Pons (tissue), 1 donor: ENCODE data around the gene KRT79.

Experiments
- DNase-seq: peaks from one replicate; pipeline ENCODE4 v3.0.0-alpha.2; 2016; ENCODE audit warnings: low spot score

The KRT79 gene

GRCh38 chr12:52834727-52835001, 553 bp upstream of the KRT79 start:
- no peak for DNase-seq

- no peak for DNase-seq
These were observed 866 bp downstream of the KRT79 start for GRCh38 chr12:52832985-52833905.

GRCh38 chr12:52832451-52832850, 1.7 kb downstream of the KRT79 start:
- DNase-seq: no peak

GRCh38 chr12:52831251-52831650, 2.9 kb downstream of the KRT79 start:
- no peak for DNase-seq

- DNase-seq: no peak
These were observed 3.9 kb downstream of the KRT79 start for GRCh38 chr12:52829986-52830770.

GRCh38 chr12:52828591-52829021, 5.5 kb downstream of the KRT79 start:
- DNase-seq: no peak

- no peak for DNase-seq
These were observed 6.0 kb downstream of the KRT79 start for GRCh38 chr12:52828156-52828555.

- no peak for DNase-seq
These were observed 6.5 kb downstream of the KRT79 start for GRCh38 chr12:52827499-52828090.

GRCh38 chr12:52826611-52827498, 7.3 kb downstream of the KRT79 start:
- no peak for DNase-seq

GRCh38 chr12:52825961-52826360, 8.2 kb downstream of the KRT79 start:
- DNase-seq: no peak

- no peak for DNase-seq
These were observed 9.2 kb downstream of the KRT79 start for GRCh38 chr12:52824741-52825410.

GRCh38 chr12:52823761-52824450, 10.2 kb downstream of the KRT79 start:
- no peak for DNase-seq

- DNase-seq: no peak
These were observed 11.2 kb downstream of the KRT79 start for GRCh38 chr12:52822771-52823510.

- DNase-seq: no peak
These were observed 12.1 kb downstream of the KRT79 start for GRCh38 chr12:52821826-52822660.

- no peak for DNase-seq
These were observed 12.9 kb downstream of the KRT79 start for GRCh38 chr12:52821071-52821730.

- DNase-seq: no peak
These were observed 13.6 kb downstream of the KRT79 start for GRCh38 chr12:52820521-52820920.

- DNase-seq: no peak
These were observed 14.2 kb downstream of the KRT79 start for GRCh38 chr12:52819731-52820510.
